Activated CD8-positive, alpha-beta memory T cell treated with anti-CD3 and anti-CD28 coated beads, Interleukin-2, amount 50 U/mL, for 24 hours (primary cell): Measurements from ENCODE around the gene SIRT6.
"Not testable (repeated sequence)": the region's sequence is repeated elsewhere in the genome, so short reads cannot be mapped to it uniquely, and the experiment has no call there.

ENCODE experiments used
- DNase-seq: peaks from one replicate; pipeline ENCODE4 v3.0.0-alpha.2; 2020; ENCODE audit errors: extremely low read depth

The SIRT6 gene

DNA sequence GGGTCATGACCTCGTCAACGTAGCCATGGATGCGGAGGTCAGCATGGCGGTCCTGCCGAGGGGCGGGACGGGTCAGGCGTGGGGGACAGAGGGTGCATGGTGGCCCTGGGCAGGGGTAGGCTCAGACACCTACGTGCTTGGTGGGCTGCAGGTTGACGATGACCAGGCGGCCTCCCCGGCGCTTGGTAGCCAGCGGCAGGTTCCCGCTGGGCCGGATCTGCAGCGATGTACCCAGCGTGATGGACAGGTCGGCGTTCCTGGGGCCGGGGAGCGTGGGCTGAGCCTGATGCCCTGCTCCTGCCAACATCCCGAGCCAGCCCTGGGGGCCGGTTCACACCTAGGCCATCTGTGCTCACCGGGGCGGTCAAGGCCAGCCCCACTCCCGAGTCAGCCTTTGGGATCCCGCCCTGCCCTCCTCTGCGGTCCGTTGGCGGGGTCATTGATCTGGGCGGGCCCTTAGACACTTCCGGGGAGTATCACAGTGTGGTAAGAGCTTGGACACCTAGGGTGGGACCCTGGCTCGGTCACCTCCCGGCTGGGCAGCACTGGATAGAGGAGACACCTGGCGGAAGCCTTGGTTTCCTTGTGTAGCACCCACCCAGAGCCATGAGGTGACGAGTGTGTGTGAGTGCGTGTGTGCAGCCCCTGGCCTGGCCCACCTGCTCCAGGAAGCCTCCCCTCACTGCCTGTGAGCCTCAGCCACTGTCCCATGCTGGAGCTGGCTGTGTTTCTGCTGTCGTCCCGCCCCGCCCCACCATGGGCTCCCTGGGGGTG is 7.3 kb downstream of the SIRT6 start:
- no peak for DNase-seq

DNA sequence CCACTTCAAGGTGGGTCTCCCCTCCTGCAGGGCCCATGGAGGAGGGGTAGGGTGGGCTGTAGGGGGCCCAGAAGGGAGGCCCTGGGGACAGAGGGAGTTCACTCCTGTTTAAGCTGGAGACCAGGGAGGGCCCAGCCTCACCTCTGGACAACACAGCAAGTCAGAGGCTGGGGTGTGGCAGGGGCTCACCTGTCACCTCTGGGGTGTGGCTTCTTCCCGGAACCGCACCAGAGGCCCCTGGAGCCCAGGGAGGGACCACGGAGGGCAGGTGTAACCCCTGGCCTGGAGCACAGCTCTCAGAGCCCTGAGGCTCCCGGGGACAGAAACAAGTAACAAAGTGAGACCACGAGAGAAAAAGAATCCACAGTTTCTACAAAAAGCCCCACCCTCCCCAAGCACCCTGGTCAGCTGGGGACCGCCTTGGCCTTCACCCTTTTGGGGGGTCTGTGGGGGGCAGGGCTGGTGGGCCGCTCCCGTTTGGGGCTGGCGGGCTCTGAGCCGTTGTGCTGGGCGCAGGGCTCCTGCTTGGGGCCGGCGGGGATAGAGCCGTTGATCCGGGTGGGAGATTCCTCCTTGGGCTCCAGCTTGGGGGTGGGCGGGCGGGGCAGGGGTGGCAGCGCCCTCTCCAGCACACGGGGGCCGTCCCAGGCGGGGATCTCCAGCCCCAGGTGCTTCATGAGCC is 8.0 kb downstream of the SIRT6 start:
- no peak for DNase-seq

DNA sequence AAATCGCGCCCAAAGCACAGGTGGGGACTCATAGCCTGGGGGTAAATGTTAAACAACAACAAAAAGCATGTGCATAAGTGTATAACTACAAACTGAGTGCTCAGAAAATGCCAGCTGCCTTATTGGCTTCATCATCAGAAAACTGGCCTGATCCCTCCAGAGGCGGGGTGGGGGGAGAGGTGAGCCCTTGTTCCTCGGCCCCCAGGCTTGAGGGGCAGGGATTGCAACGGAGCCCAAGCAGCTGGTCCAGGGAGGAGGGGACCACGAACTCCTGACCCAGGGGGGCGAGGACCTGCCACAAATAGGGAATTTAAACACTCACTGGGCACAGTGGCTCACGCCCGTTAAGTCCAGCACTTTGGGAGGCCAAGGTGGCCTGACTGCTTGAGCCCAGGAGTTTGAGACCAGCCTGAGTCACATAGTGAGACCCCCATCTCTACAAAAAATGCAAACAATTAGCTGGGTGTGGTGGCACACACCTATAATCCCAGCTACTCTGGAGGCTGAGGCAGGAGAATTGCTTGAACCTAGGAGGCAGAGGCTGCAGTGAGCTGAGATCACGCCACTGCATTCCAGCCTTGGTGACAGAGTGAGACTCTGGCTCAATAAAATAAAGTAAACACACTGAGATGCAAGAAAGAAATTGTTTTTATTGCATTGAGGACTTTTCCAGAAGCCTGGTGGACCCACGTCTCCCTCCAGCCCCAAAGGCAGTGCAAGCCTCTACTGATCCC is 8.7 kb downstream of the SIRT6 start:
- no peak for DNase-seq

DNA sequence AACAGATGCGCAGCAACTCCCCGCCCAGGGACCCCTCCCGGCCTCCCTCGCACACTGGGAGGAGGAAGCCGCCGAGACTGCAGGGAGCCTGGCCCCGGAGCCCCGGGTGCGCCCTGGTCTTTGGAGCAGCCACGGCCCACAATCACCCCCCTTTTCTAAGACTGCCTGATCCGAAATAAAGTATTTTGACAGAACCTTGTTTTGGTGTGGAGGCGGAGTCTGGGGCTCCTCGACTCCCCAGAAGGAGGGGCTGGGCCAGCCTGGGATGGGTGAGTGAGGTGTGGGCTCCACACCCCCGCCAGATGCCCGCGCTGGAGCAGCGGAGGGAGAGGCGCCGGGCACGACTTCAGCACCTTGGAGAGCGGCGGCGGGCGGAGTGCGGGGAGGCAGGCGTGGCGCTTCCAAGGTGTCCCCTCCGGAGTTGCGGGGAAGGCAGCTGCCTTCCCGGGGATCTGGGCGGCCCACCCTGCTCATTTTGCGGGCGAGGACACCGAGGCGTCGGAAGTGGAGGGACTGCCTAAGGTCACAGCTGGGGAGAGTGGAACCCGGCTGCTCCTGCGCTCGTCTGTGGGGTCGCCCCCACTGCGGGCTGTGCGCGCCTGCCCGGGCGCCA is 9.4 kb downstream of the SIRT6 start:
- DNase-seq, result no peak

DNA sequence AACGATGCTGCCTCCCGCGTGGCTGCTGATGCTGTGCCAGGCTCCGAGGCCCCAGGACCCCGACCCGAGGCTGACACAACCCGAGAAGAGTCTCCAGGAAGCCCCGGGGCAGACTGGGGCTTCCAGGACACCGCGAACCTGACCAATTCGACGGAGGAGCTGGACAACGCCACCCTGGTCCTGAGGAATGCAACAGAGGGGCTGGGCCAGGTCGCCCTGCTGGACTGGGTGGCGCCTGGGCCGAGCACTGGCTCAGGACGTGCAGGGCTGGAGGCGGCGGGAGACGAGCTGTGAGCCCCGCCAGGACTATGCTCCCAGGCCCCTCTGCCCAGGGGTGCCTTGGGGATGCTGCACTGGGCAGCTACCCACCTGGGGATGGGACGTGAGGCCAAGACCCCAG is 10.7 kb downstream of the SIRT6 start:
- no peak for DNase-seq

DNA sequence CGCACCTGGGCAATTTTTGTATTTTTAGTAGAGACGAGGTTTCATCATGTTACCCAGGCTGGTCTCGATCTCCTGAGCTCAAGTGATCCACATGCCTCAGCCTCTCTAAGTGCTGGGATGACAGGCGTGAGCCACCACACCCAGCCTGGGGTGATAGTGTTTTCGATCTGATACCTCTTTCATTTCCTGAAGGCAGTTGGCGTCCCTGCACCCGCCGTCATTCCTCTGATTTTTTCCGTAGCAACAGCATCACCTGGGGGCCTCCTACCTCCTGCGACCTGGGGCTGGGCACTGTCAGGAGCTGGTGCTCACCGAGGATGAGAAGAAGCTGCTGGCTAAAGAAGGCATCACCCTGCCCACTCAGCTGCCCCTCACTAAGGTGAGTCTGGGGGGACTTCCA is 18.1 kb downstream of the SIRT6 start:
- no peak for DNase-seq

DNA sequence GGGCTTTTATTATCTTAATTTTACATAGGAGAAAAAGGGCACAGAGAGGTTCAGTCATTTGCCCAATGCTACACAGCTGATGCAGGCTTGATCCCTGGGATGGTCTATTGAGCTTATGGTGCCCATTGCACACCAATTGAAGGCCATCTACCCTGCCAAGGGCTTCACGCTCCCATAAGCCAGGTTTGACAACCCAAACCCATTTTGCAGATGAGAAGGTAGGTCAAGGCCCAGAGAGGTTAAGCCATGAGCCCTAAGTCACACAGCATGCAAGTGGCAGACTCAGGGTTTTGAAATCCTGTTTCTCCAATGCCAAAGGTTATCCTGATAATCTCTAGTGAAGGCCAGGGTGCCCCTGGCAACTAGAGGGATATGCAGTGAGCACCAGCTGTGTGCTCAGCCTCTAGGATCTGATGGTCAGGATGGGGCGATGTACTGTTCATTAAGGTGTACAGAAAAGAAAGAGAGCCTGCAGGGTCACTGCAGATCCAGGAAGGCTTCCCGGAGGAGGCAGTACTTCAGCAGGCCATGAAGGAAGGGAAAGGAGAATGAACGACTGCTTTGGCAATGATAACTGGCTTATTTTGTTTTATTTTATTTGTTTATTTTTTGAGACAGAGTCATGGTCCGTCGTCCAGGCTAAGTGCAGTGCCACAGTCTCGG is 20.8 kb downstream of the SIRT6 start:
- no peak for DNase-seq

DNA sequence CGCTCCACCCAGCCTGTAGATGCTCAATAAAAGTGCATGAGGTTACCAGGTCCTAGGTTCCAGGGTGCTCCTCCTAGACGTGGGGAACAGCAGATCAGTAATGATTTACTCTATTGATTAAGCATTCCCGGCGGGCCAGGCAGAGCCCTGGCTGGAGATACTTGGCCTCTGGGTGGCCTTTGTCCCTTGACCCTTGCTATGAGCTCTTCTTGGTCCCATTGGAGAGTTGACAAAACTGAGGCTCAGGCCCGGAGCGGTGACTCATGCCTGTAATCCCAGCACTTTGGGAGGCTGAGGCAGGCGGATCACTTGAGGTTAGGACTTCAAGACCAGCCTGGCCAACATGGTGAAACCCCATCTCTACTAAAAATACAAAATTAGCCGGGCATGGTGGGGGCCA is 24.4 kb downstream of the SIRT6 start:
- DNase-seq, result not testable (repeated sequence)

DNA sequence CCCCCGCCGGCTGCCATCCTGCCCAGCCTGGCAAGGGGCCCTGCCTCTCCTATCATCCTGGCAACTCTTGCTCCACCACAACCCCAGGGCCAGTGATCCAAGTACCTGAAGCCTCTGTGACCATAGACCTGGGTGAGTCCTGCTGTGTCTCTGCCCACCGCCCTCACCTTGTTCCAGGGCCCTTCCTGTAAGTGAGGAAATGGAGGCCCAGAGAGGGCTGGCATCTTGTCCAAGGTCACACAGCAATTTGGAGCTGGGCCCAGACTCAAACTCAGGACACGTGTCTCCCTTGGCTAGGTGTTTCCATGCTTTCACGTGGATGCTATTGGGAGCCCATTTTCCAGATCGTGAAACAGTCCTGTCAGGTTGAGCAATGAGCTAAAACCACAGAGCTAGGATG is 25.2 kb downstream of the SIRT6 start:
- DNase-seq, result no peak

DNA sequence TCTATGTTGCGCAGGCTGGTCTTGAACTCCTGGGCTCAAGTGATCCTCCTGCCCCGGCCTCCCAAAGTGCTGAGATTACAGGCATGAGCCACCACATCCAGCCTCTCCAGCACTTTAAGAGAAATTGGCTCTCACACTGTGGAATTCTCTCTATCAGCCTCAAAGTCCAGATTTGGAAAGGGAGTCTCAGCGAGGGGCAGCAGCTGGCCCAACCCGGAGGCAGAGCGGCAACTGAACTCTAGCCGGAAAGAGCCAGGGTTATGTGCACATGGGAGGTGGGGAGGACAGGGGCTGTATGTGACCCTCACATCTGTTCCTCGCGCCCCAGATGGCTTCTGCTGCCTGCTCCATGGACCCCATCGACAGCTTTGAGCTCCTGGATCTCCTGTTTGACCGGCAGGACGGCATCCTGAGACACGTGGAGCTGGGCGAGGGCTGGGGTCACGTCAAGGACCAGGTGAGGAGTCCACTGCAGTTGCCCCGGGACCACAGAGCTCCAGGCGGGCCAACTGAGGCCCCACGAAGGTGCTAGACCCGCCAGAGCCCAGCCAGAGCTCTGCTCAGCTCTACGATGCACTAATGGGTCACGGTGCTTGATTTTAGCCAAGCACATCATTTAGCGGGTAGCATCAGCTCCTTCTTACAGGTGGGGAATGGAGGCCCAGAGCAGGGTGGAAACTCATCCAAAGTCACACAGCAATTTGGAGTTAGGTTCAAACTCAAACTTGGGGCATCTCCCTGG is 27.6 kb downstream of the SIRT6 start:
- DNase-seq, result no peak

DNA sequence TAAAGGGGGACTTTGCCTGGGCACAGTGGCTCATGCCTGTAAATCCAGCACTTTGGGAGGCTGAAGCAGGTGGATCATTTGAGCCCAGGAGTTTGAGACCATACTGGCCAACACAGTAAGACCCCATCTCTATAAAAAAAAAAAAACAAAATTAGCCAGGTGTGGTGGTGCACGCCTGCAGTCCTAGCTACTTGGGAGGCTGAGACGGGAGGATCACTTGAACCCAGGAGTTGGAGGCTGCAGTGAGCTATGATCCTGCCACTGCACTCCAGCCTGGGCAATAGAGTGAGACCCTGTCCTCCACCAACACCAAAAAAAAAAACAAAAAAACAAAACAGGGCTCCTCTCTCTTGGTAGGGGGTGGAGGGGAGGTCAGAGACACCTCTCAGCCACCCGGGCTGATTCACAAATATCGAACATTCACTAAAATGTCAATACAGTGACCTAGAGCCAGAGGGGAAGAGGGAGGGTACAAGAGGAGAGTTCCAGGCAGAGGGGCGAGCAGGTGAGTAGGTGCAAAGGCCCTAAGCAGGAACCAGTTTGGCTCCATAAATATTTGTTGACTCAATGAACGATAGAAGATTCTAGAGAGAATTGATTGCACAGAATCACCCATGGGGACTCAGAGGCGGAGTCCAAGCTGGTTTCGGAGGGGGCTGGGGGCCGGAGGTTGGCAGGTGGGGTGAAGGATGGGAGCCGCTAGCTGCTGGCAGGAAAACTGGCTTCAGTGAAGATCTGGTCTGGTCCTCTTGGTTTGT is 29.9 kb downstream of the SIRT6 start:
- no peak for DNase-seq

DNA sequence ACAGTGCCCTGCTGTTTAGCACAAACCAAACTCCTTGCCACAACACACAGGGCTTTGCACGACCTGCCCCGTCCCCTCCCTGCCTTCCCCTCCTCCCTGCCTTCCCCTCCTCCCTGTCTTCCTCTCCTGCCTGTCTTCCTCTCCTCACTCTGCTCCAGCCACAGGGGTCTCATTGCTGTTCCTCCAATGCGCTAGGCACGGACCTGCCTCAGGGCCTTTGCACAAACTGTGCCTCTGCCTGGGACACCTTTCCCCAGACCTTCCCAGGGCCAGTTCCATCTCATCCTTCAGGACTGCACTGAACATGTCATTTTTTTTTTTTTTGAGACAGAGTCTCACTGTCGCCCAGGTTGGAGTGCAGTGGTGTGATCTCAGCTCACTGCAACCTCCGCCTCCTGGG is 30.7 kb downstream of the SIRT6 start:
- no peak for DNase-seq

DNA sequence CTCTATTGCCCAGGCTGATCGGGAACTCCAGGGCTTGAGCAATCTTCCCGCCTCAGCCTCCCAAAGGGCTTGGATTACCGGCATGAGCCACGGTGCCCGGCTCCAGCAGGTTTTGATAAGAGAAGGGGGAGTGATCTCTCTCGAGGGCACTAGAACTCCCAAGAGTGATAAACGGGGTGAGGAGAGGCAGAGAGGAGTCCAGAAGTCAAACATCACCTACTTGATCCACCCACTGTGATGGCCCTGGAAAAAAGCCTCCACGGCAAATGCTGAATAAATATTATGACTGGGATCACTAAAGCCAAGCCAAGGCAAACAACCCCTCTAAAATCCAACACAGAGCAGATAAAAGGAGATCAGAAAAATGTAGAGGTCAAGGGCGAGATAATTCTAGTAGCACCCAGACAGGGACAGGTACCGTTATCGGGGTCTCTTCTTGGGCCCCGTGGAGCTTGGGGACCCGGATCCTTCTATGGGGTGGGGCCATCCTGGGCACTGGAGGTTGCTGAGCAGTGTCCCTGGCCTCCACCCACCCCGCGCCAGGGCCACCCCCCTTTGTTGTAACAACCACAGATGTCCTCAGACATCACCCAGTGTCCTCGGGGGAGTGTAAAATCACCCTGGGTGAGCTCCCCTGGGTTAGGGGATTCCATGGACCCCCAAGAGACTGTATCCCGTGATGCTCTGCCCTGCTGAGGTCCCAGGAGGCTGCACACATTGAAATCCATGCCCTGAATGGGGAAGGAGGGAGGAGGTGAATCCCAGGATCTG is 32.7 kb downstream of the SIRT6 start:
- DNase-seq, result no peak

DNA sequence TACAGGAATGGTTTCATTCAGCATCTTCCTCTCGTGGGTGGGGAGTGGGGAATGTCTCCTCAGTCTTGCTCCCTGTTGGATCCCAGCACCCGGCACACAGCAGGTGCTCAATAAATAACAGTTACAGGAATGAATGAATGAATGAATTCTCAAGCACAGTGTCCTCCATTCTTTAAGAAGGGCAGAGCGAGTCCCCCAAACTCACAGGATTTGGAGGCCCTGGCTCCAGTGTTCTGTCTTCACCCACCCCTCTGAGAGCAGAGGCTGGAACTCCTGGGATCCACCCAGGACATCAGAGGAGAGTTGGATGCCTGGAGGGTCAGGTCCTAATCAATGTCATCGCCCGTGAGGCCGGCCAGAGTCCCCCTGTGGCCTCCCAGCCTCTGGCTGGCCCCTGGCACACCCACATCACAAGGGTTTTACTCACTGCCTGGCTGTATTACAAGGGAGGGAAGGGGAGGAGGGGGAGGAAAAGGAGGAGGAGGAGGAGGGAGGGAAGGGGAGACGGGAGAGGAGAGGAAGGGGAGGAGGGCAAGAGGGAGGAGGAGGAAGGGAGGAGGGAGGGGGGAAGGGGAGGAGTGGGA is 37.6 kb downstream of the SIRT6 start:
- DNase-seq, result no peak

DNA sequence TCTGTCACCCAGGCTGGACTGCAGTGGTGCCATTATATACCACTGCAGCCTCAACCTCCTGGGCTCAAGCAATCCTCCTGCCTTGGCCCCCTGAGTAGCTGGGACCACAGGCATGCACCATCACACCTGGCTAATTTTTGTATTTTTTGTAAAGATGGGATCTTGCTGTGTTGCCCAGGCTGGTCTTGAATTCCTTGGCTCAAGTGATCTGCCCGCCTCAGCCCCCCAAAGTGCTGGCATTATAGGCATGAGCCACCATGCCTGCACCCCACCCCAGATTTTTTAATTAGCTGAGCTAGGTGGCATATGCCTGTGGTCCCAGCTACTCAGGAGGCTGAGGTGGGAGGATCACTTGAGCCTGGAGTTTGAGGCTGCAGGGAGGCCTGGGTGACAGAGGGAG is 39.4 kb downstream of the SIRT6 start:
- DNase-seq, result not testable (repeated sequence)

DNA sequence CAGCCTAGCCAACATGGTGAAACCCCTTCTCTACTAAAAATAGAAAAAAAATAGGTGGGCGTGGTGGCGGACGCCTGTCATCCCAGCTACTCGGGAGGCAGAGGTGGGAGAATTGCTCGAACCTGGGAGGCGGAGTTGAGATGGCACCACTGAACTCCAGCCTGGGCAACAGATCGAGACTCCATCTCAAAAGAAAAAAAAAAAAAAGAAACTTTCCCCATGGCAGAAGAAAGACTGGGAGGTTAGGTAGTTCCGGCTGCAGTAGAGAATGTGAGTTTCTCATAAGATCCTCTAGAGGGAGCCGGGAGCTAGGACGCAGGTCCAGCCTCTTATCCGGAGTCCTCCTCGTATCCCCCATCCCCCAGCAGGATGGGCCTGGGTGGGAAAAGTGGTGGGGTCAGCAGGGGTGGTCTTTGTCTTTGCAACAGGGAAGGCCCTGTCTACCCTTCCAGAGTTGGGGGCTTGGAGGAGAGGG is 42.1 kb downstream of the SIRT6 start:
- no peak for DNase-seq

DNA sequence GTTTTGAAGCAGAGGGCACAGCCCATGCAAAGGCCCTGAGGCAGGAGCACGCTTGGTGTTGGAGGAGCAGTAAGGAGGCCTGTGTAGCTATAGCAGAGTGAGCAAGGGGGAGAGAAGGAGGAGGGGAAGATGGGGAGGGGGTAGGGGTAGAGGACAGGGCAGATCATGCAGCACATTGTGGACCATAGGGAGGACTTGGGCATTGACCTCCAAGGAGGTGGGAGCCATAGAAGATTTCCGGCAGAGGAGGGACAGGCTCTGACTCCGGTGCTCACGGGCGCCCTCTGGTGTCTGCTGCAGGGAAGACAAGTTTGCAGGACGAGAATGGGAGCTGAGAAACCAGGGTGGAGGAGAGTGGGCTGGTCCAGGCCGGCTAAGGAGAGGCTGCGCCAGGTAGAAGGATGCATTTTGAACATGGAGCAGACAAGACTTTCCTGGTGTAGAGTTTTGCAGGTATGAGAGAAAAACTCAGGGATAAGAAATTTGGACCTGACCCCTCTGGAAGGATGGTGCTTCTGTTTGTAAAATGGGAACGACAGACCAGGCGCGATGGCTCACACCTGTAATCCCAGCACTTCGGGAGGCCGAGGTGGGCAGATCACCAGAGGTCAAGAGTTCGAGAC is 42.6 kb downstream of the SIRT6 start:
- DNase-seq, result peak; percentile 82

DNA sequence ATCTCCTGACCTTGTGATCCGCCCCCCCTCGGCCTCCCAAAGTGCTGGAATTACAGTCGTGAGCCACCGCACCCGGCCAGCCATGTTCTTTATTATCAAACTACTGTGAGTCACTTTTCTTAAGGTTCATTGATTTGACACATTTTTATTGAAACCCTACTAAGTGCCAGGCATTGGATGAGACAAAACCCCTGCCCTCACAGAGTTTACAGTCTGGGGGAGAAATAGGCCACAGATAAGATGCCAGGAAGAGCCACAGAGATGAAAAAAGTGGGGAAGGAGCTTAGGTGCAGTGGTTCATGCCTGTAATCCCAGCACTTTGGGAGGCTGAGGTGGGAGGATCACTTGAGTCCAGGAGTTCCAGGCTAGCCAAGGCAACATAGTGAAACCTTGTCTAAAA is 43.9 kb downstream of the SIRT6 start:
- no peak for DNase-seq

DNA sequence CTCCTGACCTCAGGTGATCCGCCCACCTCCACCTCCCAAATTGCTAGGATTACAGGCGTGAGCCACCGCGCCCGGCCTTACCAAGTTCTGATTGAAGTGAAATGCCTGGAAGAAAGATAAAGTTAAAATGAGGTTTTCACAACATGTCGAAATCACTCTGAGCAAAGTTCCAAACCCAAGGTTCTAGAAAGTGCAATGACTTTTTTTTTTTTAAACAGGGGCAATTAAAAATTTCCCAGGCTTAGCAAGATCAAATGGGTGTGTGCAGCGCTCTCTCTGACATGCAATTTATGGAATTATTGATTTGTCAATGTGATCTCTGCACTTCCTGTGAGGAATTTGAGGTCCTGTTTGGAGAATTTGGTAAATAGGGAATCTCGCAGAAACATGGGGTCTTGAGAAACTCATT is 45.7 kb downstream of the SIRT6 start:
- no peak for DNase-seq
